CD4-positive, alpha-beta T cell treated with Interleukin-15 for 1 hour (primary cell): ENCODE results near the gene TTI1.
"Not testable (repeated sequence)": the region's sequence is repeated elsewhere in the genome, so short reads cannot be mapped to it uniquely, and the experiment has no call there.

Experiments
- DNase-seq: peaks from one replicate; pipeline ENCODE4 v3.0.0-alpha.2; 2020

The TTI1 gene

DNA sequence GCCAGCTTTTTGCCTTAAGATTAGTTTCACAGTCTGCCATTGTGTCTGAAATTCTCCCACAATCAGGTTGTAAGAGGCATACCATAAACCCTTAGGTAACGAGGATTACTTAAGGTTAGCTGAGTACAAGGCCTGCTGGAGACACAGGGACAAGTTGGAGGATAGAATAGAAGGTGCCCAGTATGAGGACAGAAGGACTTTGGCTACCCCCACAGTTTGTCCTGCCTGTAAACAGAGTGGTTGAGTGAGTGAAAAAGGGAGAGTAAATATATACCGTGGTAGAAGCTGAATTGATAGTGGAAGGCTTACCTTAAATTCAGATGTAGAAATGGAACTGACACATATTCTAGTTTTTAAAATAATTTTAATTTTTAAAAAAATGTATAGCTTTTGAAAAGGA, 19.6 kb upstream of the TTI1 start:
- DNase-seq, result no peak

- DNase-seq, result no peak
These were observed 17.4 kb upstream of the TTI1 start for GRCh38 chr20:38050686-38051085.

DNA sequence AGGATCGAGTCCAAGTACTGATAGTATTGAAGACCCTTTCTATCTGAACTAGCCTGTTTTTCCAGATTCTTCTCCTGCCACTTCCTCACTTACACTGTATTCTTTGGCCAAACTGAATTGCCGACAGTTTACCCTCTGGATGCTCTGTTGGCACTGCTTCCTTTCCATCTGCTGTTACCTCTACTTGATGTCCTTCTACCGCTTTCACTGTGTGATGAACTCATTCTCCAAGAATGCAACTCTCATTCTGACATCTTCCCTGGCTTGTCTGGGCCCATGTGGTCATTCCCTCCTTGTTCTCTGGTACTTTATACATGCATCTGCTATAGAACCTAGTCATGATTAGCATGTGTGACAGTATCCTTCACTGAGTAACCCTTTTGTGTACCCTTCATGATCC, 16.5 kb upstream of the TTI1 start:
- no peak for DNase-seq

DNA sequence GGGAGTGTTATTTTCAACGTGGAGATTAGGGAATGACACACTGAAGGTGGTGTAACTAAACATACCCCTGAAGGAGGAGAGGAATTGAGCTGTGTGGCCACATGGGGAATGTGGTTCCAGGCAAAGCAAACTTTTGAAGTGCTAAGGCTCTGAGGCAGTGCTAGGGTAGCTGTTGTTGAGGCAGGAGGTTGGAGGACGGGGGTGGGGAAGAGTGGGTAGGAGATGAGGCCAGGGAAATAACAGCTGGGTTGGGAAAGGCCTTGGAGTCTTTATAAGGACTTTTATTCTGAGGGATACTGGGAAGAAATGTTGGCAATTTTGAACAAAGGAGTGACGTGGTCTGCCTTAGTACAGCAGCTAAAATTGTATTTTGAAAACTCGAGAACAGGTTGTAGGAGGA, 13.3 kb upstream of the TTI1 start:
- no peak for DNase-seq

GRCh38 chr20:38044685-38045084, 11.4 kb upstream of the TTI1 start:
- no peak for DNase-seq

GRCh38 chr20:38043512-38044300, 10.4 kb upstream of the TTI1 start:
- no peak for DNase-seq

DNA sequence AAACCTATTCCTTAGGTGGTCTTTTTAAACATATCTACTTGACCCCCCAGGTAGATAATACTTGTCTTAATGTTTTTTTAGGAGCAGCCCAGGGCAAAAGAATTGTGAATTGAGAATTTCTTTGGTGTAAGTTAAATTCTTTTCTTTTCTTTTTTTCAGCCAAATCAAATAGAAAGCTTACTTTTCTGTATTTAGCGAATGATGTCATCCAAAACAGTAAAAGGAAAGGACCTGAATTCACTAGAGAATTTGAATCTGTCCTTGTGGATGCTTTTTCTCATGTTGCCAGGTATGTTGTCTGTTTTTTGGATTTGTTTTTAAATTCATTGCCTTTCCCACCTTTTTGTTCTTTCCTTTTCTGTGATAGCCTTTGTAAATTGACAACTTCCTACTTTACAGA, 7.0 kb upstream of the TTI1 start:
- DNase-seq, result no peak

- no peak for DNase-seq
These were observed 3.1 kb upstream of the TTI1 start for GRCh38 chr20:38036366-38036765.

GRCh38 chr20:38034961-38035360, 1.7 kb upstream of the TTI1 start:
- no peak for DNase-seq

DNA sequence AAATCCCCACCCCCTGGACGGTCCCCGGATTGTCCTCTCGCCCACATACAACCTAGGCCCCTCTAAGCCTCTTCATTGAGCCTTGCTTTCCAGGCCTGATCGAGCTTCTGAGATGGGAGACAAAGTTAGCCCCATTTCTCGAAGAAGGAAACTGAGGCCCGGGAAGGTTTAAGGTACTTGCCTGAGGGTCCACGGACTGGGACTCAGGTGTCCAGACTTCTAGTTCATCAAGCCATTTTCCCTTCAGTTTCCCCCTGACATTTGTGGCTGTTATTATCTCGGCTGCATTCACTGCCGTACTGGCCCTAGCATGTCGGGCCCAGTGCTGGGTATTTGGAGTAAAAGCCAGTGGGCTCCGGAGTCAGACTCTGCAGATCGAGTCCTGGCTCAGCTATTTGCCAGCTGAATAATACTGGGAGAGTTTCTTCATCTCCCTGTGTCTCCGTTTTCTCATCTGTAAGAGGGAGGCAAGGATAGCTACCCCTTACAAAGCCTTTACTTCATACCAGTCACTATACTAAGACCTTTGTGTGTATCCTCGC, 923 bp upstream of the TTI1 start:
- DNase-seq, result no peak

- peak; percentile 70 for DNase-seq
These were observed 499 bp downstream of the TTI1 start for GRCh38 chr20:38032585-38033329.

GRCh38 chr20:38031957-38032356, 1.3 kb downstream of the TTI1 start:
- DNase-seq, result no peak

- DNase-seq, result no peak
These were observed 3.8 kb downstream of the TTI1 start for GRCh38 chr20:38029453-38029852.

- DNase-seq, result no peak
These were observed 8.8 kb downstream of the TTI1 start for GRCh38 chr20:38024496-38024895.

- no peak for DNase-seq
These were observed 9.9 kb downstream of the TTI1 start for GRCh38 chr20:38023181-38024001.

- no peak for DNase-seq
These were observed 12.0 kb downstream of the TTI1 start for GRCh38 chr20:38021087-38021772.

DNA sequence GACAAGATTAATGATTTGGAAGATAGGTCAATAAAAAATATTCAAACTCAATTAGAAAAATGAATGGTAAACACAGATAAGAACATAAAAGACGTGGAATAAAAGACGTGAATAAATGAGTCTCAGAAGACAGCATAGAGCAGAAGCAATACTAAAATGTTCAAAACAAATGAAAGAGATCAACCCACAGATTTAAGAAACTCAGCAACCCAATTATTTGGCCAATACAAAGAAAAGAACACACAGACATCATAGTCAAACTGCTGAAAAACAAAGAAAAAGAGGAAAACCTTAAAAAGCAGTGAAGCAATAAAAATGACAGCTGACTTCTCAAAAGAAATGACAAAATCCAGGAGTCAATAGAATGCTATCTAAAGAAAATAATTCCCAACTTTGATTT, 14.9 kb downstream of the TTI1 start:
- DNase-seq, result no peak

DNA sequence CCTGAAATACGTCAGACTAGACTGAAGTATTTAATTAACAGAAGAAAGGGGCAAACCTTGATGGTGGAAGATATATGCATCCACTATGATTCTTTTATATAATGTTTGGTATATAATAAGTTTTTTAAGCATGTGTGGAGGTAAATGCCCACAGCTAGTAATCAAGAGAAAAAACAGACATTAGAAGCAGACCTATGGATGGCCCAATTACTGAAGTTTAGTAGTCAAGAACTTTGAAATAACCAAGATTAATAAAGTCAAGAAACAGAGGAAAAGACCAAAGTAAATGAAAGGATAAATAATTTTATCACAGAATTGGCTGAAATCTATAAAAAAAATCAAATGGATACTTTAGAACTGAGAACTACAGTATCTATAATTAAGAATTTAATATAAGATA, 15.3 kb downstream of the TTI1 start:
- DNase-seq, result no peak

DNA sequence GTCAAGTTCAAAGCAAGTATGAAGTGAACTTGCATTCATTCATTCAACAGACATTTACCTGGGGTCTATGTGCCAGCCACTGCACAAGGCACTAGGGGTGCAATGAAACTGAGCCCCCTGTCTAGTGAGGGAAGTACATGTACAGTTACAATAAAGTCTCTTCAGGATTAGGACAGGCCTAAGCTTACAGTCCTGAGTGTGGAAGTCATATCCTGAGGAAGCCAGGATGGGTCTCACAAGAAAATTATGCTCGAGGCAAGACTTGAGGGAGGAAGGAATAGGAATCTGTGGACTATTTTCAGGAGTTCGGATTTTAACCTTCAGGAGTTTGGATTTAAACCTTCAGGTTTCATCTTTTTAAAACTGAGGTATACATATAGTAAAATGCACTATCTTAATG, 19.4 kb downstream of the TTI1 start:
- no peak for DNase-seq

DNA sequence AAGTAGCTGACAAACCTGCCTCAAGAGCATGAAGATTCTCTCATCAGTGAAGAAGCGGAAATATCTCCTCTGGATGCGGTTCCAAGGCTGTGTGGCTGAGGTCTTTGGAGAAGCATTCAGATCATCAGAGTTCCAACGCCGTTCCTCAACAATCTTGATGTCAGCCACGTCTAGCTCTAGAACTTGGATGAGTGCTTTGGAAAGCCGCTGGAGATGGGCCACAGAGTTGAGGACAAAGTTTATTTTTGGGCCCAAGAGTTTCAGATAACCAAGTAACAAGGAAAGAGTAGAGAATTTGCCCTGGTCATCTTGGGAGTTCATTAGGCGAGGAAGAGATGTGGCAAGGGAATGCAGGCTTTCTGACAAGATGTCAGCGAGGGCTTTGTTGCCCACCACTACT, 20.9 kb downstream of the TTI1 start:
- DNase-seq, result no peak

- no peak for DNase-seq
These were observed 21.6 kb downstream of the TTI1 start for GRCh38 chr20:38011696-38012095.

DNA sequence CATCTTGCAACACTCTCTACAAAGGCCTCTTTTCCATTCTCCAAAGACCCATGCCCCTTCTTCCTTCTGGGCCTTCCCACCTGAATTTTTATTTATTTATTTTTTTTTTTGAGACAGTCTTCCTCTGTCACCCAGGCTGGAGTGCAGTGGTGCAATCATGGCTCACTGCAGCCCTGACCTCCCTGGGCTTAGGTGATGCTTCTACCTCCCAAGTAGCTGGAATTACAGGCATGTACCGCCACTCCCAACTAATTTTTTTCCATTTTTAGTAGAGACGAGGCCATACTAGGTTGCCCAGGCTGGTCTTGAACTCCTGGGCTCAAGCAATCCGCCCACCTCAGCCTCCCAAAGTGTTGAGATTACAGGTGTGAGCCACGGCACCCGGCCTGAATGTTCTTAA, 23.8 kb downstream of the TTI1 start:
- DNase-seq, result not testable (repeated sequence)
